ENCODE data around the gene KCNJ15.

Gene KCNJ15

GRCh38 chr21:38314558-38314957, 57.8 kb downstream of the KCNJ15 start:
- H3K9me3 Mint-ChIP-seq, result no peaks in the 10 kb centered on the region
- no peak overlapping the region for H3K27ac Mint-ChIP-seq (ENCODE audit: low read depth)
- H3K36me3 Mint-ChIP-seq (ENCODE audit: insufficient read depth), result no peaks in the 10 kb centered on the region
- H3K4me3 Mint-ChIP-seq, result no peak overlapping the region
- no peak for DNase-seq (ENCODE audit: low spot score in 2 of 2)
- no peak for ATAC-seq (replicated peaks; ENCODE audit: extremely low read depth, poor library complexity, severe bottlenecking)
- no peaks in the 10 kb centered on the region for H3K4me1 Mint-ChIP-seq
- H3K27me3 Mint-ChIP-seq, result peaks cover 27% of the 10 kb centered on the region

- Mint-ChIP-seq H3K4me1 (no peaks in the 10 kb centered on the region), H3K4me3 (no peak overlapping the region), H3K36me3 (ENCODE audit: insufficient read depth) (no peaks in the 10 kb centered on the region), H3K27ac (ENCODE audit: low read depth) (no peak overlapping the region), H3K27me3 (peaks cover 23% of the 10 kb centered on the region), H3K9me3 (no peaks in the 10 kb centered on the region)
- ATAC-seq (replicated peaks; ENCODE audit: extremely low read depth, poor library complexity, severe bottlenecking) (no peak), DNase-seq (ENCODE audit: low spot score in 2 of 2) (no peak)
Measured at GRCh38 chr21:38315122-38315521, 58.3 kb downstream of the KCNJ15 start.

- DNase-seq (ENCODE audit: low spot score in 2 of 2), result no peak
- Mint-ChIP-seq H3K27me3 (peaks cover 11% of the 10 kb centered on the region), H3K9me3 (no peaks in the 10 kb centered on the region), H3K4me1 (no peaks in the 10 kb centered on the region), H3K27ac (ENCODE audit: low read depth) (no peak overlapping the region), H3K4me3 (no peak overlapping the region), H3K36me3 (ENCODE audit: insufficient read depth) (no peaks in the 10 kb centered on the region)
- no peak for ATAC-seq (replicated peaks; ENCODE audit: extremely low read depth, poor library complexity, severe bottlenecking)
Measured at GRCh38 chr21:38319781-38320180, 63.0 kb downstream of the KCNJ15 start.

GRCh38 chr21:38321568-38321967, 64.8 kb downstream of the KCNJ15 start:
- H3K36me3 Mint-ChIP-seq (ENCODE audit: insufficient read depth), result no peaks in the 10 kb centered on the region
- H3K9me3 Mint-ChIP-seq, result no peaks in the 10 kb centered on the region
- no peak for ATAC-seq (replicated peaks; ENCODE audit: extremely low read depth, poor library complexity, severe bottlenecking)
- H3K4me3 Mint-ChIP-seq, result no peak overlapping the region
- H3K27ac Mint-ChIP-seq (ENCODE audit: low read depth), result no peak overlapping the region
- DNase-seq (ENCODE audit: low spot score in 2 of 2), result no peak
- no peaks in the 10 kb centered on the region for H3K27me3 Mint-ChIP-seq
- no peaks in the 10 kb centered on the region for H3K4me1 Mint-ChIP-seq

GRCh38 chr21:38322311-38322950, 65.6 kb downstream of the KCNJ15 start:
- ATAC-seq (replicated peaks; ENCODE audit: extremely low read depth, poor library complexity, severe bottlenecking) (no peak), DNase-seq (ENCODE audit: low spot score in 2 of 2) (no peak)
- H3K4me1 Mint-ChIP-seq, result no peaks in the 10 kb centered on the region
- peaks cover 2% of the 10 kb centered on the region for H3K36me3 Mint-ChIP-seq (ENCODE audit: insufficient read depth)
- H3K27me3 Mint-ChIP-seq, result no peaks in the 10 kb centered on the region
- no peak overlapping the region for H3K27ac Mint-ChIP-seq (ENCODE audit: low read depth)
- no peaks in the 10 kb centered on the region for H3K9me3 Mint-ChIP-seq
- no peak overlapping the region for H3K4me3 Mint-ChIP-seq

- Mint-ChIP-seq H3K27ac (ENCODE audit: low read depth) (no peak overlapping the region), H3K9me3 (no peaks in the 10 kb centered on the region), H3K36me3 (ENCODE audit: insufficient read depth) (peaks cover 2% of the 10 kb centered on the region), H3K4me3 (no peak overlapping the region), H3K27me3 (no peaks in the 10 kb centered on the region), H3K4me1 (no peaks in the 10 kb centered on the region)
- DNase-seq (ENCODE audit: low spot score in 2 of 2), result no peak
- ATAC-seq (replicated peaks; ENCODE audit: extremely low read depth, poor library complexity, severe bottlenecking), result no peak
Measured at GRCh38 chr21:38323721-38324531, 67.1 kb downstream of the KCNJ15 start.

GRCh38 chr21:38325216-38325615, 68.4 kb downstream of the KCNJ15 start:
- H3K4me3 Mint-ChIP-seq, result no peak overlapping the region
- H3K9me3 Mint-ChIP-seq, result no peaks in the 10 kb centered on the region
- ATAC-seq (replicated peaks; ENCODE audit: extremely low read depth, poor library complexity, severe bottlenecking) (no peak), DNase-seq (ENCODE audit: low spot score in 2 of 2) (no peak)
- H3K36me3 Mint-ChIP-seq (ENCODE audit: insufficient read depth), result peaks cover 2% of the 10 kb centered on the region
- no peaks in the 10 kb centered on the region for H3K4me1 Mint-ChIP-seq
- H3K27ac Mint-ChIP-seq (ENCODE audit: low read depth), result no peak overlapping the region
- no peaks in the 10 kb centered on the region for H3K27me3 Mint-ChIP-seq

GRCh38 chr21:38325731-38326420, 69.1 kb downstream of the KCNJ15 start:
- H3K9me3 Mint-ChIP-seq, result no peaks in the 10 kb centered on the region

GRCh38 chr21:38326429-38326828, 69.6 kb downstream of the KCNJ15 start:
- Mint-ChIP-seq H3K4me3 (no peak overlapping the region), H3K36me3 (ENCODE audit: insufficient read depth) (peaks cover 2% of the 10 kb centered on the region), H3K4me1 (no peaks in the 10 kb centered on the region), H3K9me3 (no peaks in the 10 kb centered on the region), H3K27ac (ENCODE audit: low read depth) (no peak overlapping the region), H3K27me3 (peaks cover 2% of the 10 kb centered on the region)
- no peak for ATAC-seq (replicated peaks; ENCODE audit: extremely low read depth, poor library complexity, severe bottlenecking)
- no peak for DNase-seq (ENCODE audit: low spot score in 2 of 2)

More at GRCh38 chr21:38325731-38326420, 69.1 kb downstream of the KCNJ15 start:
- no peaks in the 10 kb centered on the region for H3K4me1 Mint-ChIP-seq
- no peaks in the 10 kb centered on the region for H3K27me3 Mint-ChIP-seq
- H3K36me3 Mint-ChIP-seq (ENCODE audit: insufficient read depth), result peaks cover 2% of the 10 kb centered on the region
- ATAC-seq (replicated peaks; ENCODE audit: extremely low read depth, poor library complexity, severe bottlenecking), result no peak
- H3K27ac Mint-ChIP-seq (ENCODE audit: low read depth), result no peak overlapping the region
- no peak for DNase-seq (ENCODE audit: low spot score in 2 of 2)
- H3K4me3 Mint-ChIP-seq, result no peak overlapping the region

- Mint-ChIP-seq H3K27me3 (peaks cover 7% of the 10 kb centered on the region), H3K4me3 (no peak overlapping the region), H3K36me3 (ENCODE audit: insufficient read depth) (peaks cover 2% of the 10 kb centered on the region), H3K4me1 (no peaks in the 10 kb centered on the region), H3K9me3 (no peaks in the 10 kb centered on the region), H3K27ac (ENCODE audit: low read depth) (no peak overlapping the region)
- ATAC-seq (replicated peaks; ENCODE audit: extremely low read depth, poor library complexity, severe bottlenecking) (no peak), DNase-seq (ENCODE audit: low spot score in 2 of 2) (no peak)
Measured at GRCh38 chr21:38326899-38327298, 70.1 kb downstream of the KCNJ15 start.

- Mint-ChIP-seq H3K36me3 (ENCODE audit: insufficient read depth) (peaks cover 2% of the 10 kb centered on the region), H3K9me3 (no peaks in the 10 kb centered on the region), H3K4me3 (no peak overlapping the region), H3K27me3 (peaks cover 7% of the 10 kb centered on the region), H3K27ac (ENCODE audit: low read depth) (no peak overlapping the region), H3K4me1 (no peaks in the 10 kb centered on the region)
- DNase-seq (ENCODE audit: low spot score in 2 of 2) (no peak), ATAC-seq (replicated peaks; ENCODE audit: extremely low read depth, poor library complexity, severe bottlenecking) (no peak)
Measured at GRCh38 chr21:38327984-38328383, 71.2 kb downstream of the KCNJ15 start.

- Mint-ChIP-seq H3K27ac (ENCODE audit: low read depth) (no peak overlapping the region), H3K36me3 (ENCODE audit: insufficient read depth) (peaks cover 2% of the 10 kb centered on the region), H3K4me3 (no peak overlapping the region), H3K9me3 (no peaks in the 10 kb centered on the region), H3K27me3 (peaks cover 7% of the 10 kb centered on the region), H3K4me1 (no peaks in the 10 kb centered on the region)
- ATAC-seq (replicated peaks; ENCODE audit: extremely low read depth, poor library complexity, severe bottlenecking) (no peak), DNase-seq (ENCODE audit: low spot score in 2 of 2) (no peak)
Measured at GRCh38 chr21:38329162-38329561, 72.4 kb downstream of the KCNJ15 start.

- H3K4me3 Mint-ChIP-seq, result no peak overlapping the region
- no peak overlapping the region for H3K27ac Mint-ChIP-seq (ENCODE audit: low read depth)
- H3K4me1 Mint-ChIP-seq, result no peaks in the 10 kb centered on the region
- DNase-seq (ENCODE audit: low spot score in 2 of 2) (no peak), ATAC-seq (replicated peaks; ENCODE audit: extremely low read depth, poor library complexity, severe bottlenecking) (no peak)
- H3K27me3 Mint-ChIP-seq, result peaks cover 7% of the 10 kb centered on the region
- H3K9me3 Mint-ChIP-seq, result no peaks in the 10 kb centered on the region
- peaks cover 2% of the 10 kb centered on the region for H3K36me3 Mint-ChIP-seq (ENCODE audit: insufficient read depth)
Measured at GRCh38 chr21:38330666-38331065, 73.9 kb downstream of the KCNJ15 start.
